ENCODE results near the gene SDS. TPM values are rescaled to one million over a fixed set of nuclear protein-coding genes. Genes with fewer than 3 reads are reported as not detected.

SDS gene
- total and polyA plus RNA-seq, 2 experiments from 2014 or later, result 0.57 TPM; not detected in 1

DNA sequence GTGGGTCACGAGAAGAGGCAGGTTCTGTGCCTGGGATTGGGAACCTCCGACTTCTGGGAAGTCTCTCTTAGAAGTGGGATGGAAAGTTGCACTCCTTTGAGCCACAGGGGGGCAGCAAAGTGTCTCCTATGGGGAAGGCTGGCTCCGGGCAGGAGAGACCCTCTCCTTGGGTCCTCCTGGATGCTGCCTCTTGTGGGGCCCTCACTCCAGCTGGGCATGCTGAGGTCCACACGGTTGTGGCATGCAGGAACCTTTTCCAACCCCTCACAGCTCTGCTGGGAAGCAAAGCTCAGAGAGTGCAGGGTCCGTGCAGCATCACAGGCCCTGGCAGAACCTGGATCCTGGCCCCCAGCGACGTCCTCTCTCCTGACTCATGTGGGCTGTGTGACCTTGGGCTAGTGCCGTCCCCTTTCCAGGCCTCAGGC lies 35.9 kb upstream of the SDS start (continued):
- TF ChIP-seq POLR2AphosphoS5 (IDR thresholded peaks at IDR 0.05; ENCODE audit: low read depth) (no peak), ZNF331 (CRISPR knock-in tag; IDR thresholded peaks at IDR 0.05; ENCODE audit: low read depth) (no peak)
- TF ChIP-seq, protein P1, sequence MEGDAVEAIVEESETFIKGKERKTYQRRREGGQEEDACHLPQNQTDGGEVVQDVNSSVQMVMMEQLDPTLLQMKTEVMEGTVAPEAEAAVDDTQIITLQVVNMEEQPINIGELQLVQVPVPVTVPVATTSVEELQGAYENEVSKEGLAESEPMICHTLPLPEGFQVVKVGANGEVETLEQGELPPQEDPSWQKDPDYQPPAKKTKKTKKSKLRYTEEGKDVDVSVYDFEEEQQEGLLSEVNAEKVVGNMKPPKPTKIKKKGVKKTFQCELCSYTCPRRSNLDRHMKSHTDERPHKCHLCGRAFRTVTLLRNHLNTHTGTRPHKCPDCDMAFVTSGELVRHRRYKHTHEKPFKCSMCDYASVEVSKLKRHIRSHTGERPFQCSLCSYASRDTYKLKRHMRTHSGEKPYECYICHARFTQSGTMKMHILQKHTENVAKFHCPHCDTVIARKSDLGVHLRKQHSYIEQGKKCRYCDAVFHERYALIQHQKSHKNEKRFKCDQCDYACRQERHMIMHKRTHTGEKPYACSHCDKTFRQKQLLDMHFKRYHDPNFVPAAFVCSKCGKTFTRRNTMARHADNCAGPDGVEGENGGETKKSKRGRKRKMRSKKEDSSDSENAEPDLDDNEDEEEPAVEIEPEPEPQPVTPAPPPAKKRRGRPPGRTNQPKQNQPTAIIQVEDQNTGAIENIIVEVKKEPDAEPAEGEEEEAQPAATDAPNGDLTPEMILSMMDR (conservative IDR thresholded peaks at IDR 0.05; ENCODE audit: low read depth in 2 of 2), result peak; percentile 78 to 97

DNA sequence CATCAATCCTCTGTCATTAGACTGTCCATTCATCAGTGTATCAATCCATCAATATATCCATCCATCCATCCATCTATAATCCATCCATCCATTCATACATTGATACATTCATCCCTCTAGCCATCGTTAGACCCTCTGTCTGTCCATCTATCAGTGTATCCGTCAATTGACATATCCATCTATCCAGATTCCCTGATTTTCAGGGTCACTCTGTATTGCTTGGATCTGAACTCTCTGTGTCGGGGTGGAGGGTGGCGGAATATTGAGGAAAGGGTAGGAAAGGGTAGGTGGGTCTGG lies 35.6 kb upstream of the SDS start:
- no peak overlapping the region for H3K27ac Mint-ChIP-seq
- no peaks in the 10 kb centered on the region for H3K27me3 ChIP-seq (ENCODE audit: insufficient read depth)
- no peaks in the 10 kb centered on the region for H3K27me3 Mint-ChIP-seq (ENCODE audit: insufficient read depth, low read depth, poor library complexity)
- H3K9me2 ChIP-seq (ENCODE audit: insufficient read depth), result no peaks in the 10 kb centered on the region
- no peaks in the 10 kb centered on the region for H3K9me3 Mint-ChIP-seq
- TF ChIP-seq ZNF331 (CRISPR knock-in tag; IDR thresholded peaks at IDR 0.05; ENCODE audit: low read depth) (no peak), EZH2 (IDR thresholded peaks at IDR 0.05; ENCODE audit: low read depth, unreplicated experiment) (no peak), EZH2phosphoT487 (IDR thresholded peaks at IDR 0.05; ENCODE audit: unreplicated experiment) (no peak), POLR2AphosphoS5 (IDR thresholded peaks at IDR 0.05; ENCODE audit: low read depth) (no peak)
- no peaks in the 10 kb centered on the region for H3K36me3 Mint-ChIP-seq (ENCODE audit: low read depth)
- H3K4me1 ChIP-seq (ENCODE audit: insufficient read depth), result no peaks in the 10 kb centered on the region
- DNase-seq (ENCODE audit: low spot score) (no peak), ATAC-seq (no peak)
- H3K4me1 Mint-ChIP-seq, result 0 out of 3 replicates have a peak, but pooled peaks cover 3% of the 10 kb centered on the region
- no peaks in the 10 kb centered on the region for H3K36me3 ChIP-seq (ENCODE audit: insufficient read depth)
- H3K4me3 ChIP-seq, result no peak overlapping the region
- no peaks in the 10 kb centered on the region for H3K79me2 ChIP-seq (replicated peaks; ENCODE audit: insufficient read depth)
- H3K4me2 ChIP-seq, result no peak overlapping the region
- H3K4me3 Mint-ChIP-seq, result no peak overlapping the region
- H4K20me1 ChIP-seq (replicated peaks; ENCODE audit: insufficient read depth), result no peaks in the 10 kb centered on the region
- no peaks in the 10 kb centered on the region for H3F3A ChIP-seq (replicated peaks; ENCODE audit: low read depth)
- no peak overlapping the region for H2AFZ ChIP-seq
- no peak overlapping the region for H3K27ac ChIP-seq (ENCODE audit: low read depth)

DNA sequence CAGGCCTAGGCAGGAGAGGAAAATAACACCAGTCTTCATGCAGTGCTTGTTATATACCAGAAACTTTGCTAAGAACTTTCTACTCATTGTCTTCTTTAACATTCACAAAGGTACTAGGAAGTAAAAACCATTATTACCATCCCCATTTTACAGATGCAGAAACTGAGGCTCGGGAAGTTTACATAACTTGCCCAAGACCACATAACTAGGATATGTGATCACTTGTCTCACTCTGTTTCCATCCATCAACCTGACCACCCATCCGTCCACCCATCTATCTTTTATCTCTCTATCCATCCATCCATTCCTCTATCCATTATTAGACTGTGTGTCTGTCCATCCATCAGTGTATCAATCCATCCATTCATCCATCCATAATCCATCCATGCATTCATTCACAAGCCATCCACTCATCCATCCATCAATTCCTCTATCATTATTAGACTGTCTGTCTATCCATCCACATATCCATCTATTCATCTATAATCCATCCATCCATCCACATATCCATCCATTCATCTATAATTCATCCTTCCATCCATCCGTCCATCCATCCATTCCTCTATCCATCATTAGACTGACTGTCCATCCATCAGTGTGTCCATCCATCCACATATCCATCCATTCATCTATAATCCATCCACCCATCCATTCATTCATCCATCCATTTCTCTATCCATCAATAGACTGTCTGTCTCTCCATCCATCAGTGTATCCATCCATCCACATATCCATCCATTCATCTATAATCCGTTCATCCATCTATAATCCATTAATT lies 35.0 kb upstream of the SDS start:
- no peak for DNase-seq (ENCODE audit: low spot score)
- H3F3A ChIP-seq (replicated peaks; ENCODE audit: low read depth), result no peaks in the 10 kb centered on the region
- 0 out of 3 replicates have a peak, but pooled peaks cover 3% of the 10 kb centered on the region for H3K4me1 Mint-ChIP-seq
- no peak overlapping the region for H3K27ac Mint-ChIP-seq
- no peaks in the 10 kb centered on the region for H3K79me2 ChIP-seq (replicated peaks; ENCODE audit: insufficient read depth)
- no peaks in the 10 kb centered on the region for H3K36me3 ChIP-seq (ENCODE audit: insufficient read depth)
- H2AFZ ChIP-seq, result no peak overlapping the region
- H3K27me3 Mint-ChIP-seq (ENCODE audit: insufficient read depth, low read depth, poor library complexity), result no peaks in the 10 kb centered on the region
- no peaks in the 10 kb centered on the region for H3K36me3 Mint-ChIP-seq (ENCODE audit: low read depth)
- ATAC-seq, result no peak
- H3K9me2 ChIP-seq (ENCODE audit: insufficient read depth), result no peaks in the 10 kb centered on the region
- TF ChIP-seq, protein P1 (conservative IDR thresholded peaks at IDR 0.05; ENCODE audit: low read depth in 2 of 2), result no peak
- no peak for TF ChIP-seq ZNF331 (CRISPR knock-in tag; IDR thresholded peaks at IDR 0.05; ENCODE audit: low read depth)
- TF ChIP-seq, protein P2, sequence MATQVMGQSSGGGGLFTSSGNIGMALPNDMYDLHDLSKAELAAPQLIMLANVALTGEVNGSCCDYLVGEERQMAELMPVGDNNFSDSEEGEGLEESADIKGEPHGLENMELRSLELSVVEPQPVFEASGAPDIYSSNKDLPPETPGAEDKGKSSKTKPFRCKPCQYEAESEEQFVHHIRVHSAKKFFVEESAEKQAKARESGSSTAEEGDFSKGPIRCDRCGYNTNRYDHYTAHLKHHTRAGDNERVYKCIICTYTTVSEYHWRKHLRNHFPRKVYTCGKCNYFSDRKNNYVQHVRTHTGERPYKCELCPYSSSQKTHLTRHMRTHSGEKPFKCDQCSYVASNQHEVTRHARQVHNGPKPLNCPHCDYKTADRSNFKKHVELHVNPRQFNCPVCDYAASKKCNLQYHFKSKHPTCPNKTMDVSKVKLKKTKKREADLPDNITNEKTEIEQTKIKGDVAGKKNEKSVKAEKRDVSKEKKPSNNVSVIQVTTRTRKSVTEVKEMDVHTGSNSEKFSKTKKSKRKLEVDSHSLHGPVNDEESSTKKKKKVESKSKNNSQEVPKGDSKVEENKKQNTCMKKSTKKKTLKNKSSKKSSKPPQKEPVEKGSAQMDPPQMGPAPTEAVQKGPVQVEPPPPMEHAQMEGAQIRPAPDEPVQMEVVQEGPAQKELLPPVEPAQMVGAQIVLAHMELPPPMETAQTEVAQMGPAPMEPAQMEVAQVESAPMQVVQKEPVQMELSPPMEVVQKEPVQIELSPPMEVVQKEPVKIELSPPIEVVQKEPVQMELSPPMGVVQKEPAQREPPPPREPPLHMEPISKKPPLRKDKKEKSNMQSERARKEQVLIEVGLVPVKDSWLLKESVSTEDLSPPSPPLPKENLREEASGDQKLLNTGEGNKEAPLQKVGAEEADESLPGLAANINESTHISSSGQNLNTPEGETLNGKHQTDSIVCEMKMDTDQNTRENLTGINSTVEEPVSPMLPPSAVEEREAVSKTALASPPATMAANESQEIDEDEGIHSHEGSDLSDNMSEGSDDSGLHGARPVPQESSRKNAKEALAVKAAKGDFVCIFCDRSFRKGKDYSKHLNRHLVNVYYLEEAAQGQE (IDR thresholded peaks at IDR 0.05; ENCODE audit: unreplicated experiment), result no peak
- TF ChIP-seq POLR2AphosphoS5 (IDR thresholded peaks at IDR 0.05; ENCODE audit: low read depth), result no peak
- TF ChIP-seq EZH2 (IDR thresholded peaks at IDR 0.05; ENCODE audit: low read depth, unreplicated experiment), result no peak
- H3K27ac ChIP-seq (ENCODE audit: low read depth), result no peak overlapping the region
- H3K4me3 Mint-ChIP-seq, result no peak overlapping the region
- no peak overlapping the region for H3K4me2 ChIP-seq
- no peaks in the 10 kb centered on the region for H3K9me3 Mint-ChIP-seq
- H4K20me1 ChIP-seq (replicated peaks; ENCODE audit: insufficient read depth), result no peaks in the 10 kb centered on the region
- no peaks in the 10 kb centered on the region for H3K4me1 ChIP-seq (ENCODE audit: insufficient read depth)
- no peak overlapping the region for H3K4me3 ChIP-seq
- no peaks in the 10 kb centered on the region for H3K27me3 ChIP-seq (ENCODE audit: insufficient read depth)

Measured in GM23338 (cell line).